Neural progenitor cell (in vitro differentiated cells): ENCODE data around the gene DEAF1. TPM values are rescaled to one million over a fixed set of nuclear protein-coding genes. Genes with fewer than 3 reads are reported as not detected.

Source experiments
- DNase-seq: peaks from one replicate; pipeline ENCODE4 v3.0.0-alpha.2; 2016; ENCODE audit warnings: low spot score
- H2AFZ ChIP-seq: fragments of 200-600 bp; sonication (generic); replicated peaks from 2 replicates; pipeline ENCODE4 v1.6.1; 2016; ENCODE audit warnings: antibody characterized with exemption
- H3F3A ChIP-seq: fragments of 200-600 bp; sonication (generic); 2 replicates; pipeline ENCODE4 v1.6.1; 2016; ENCODE audit warnings: antibody characterized with exemption, low read depth
- H3K27ac ChIP-seq: fragments of 200-600 bp; sonication (generic); 2 replicates; pipeline ENCODE4 v1.5.1; 2016; ENCODE audit warnings: mild to moderate bottlenecking
- H3K27me3 ChIP-seq: fragments of 200-600 bp; sonication (generic); 2 replicates; pipeline ENCODE4 v1.6.1; 2016; ENCODE audit warnings: mild to moderate bottlenecking, moderate library complexity
- H3K36me3 ChIP-seq: fragments of 200-600 bp; sonication (generic); 2 replicates; pipeline ENCODE4 v1.5.1; 2016
- H3K4me1 ChIP-seq: fragments of 200-600 bp; sonication (generic); 2 replicates; pipeline ENCODE4 v1.6.1; 2016; ENCODE audit warnings: mixed run types
- H3K4me2 ChIP-seq: fragments of 200-600 bp; sonication (generic); 2 replicates; pipeline ENCODE4 v1.6.1; 2016
- H3K4me3 ChIP-seq: fragments of 200-600 bp; sonication (generic); 2 replicates; pipeline ENCODE4 v1.5.1; 2016
- H3K79me2 ChIP-seq: fragments of 200-600 bp; sonication (generic); 2 replicates; pipeline ENCODE4 v1.6.1; 2016; ENCODE audit warnings: low read depth
- H3K9ac ChIP-seq: fragments of 200-600 bp; sonication (generic); 2 replicates; pipeline ENCODE4 v1.6.1; 2016
- H3K9me3 ChIP-seq: fragments of 200-600 bp; sonication (generic); 2 replicates; pipeline ENCODE4 v1.5.1; 2016; ENCODE audit warnings: low read depth
- H4K20me1 ChIP-seq: fragments of 200-600 bp; sonication (generic); 2 replicates; pipeline ENCODE4 v1.6.1; 2016; ENCODE audit warnings: low read depth
- H3K27ac Mint-ChIP-seq: 3 replicates; pipeline ENCODE4 v1.8.0; 2021; ENCODE audit warnings: mixed read lengths
- H3K27me3 Mint-ChIP-seq: 2 replicates; pipeline ENCODE4 v1.8.0; 2022; ENCODE audit warnings: low read depth, mild to moderate bottlenecking, inconsistent platforms, moderate library complexity, mixed read lengths; ENCODE audit not compliant: insufficient read depth
- H3K36me3 Mint-ChIP-seq: 3 replicates; pipeline ENCODE4 v1.8.0; 2021; ENCODE audit warnings: mixed read lengths
- H3K4me1 Mint-ChIP-seq: 3 replicates; pipeline ENCODE4 v1.8.0; 2021; ENCODE audit warnings: mixed read lengths
- H3K4me3 Mint-ChIP-seq: 3 replicates; pipeline ENCODE4 v1.8.0; 2021; ENCODE audit warnings: mild to moderate bottlenecking, moderate library complexity, mixed read lengths
- H3K9me3 Mint-ChIP-seq: 3 replicates; pipeline ENCODE4 v1.8.0; 2020; ENCODE audit warnings: mixed read lengths
- CTCF ChIP-seq: fragments of 200-600 bp; sonication (generic); IDR thresholded peaks from 2 replicates; pipeline ENCODE4 v1.5.1; 2017; ENCODE audit warnings: antibody characterized with exemption, mild to moderate bottlenecking
- EZH2 ChIP-seq: fragments of 200-600 bp; sonication (generic); IDR thresholded peaks from 2 replicates; pipeline ENCODE4 v1.6.1; 2017; ENCODE audit warnings: antibody characterized with exemption, mild to moderate bottlenecking, moderate library complexity
- EZH2phosphoT487 ChIP-seq: fragments of 200-600 bp; sonication (generic); IDR thresholded peaks from 2 replicates; pipeline ENCODE4 v1.6.1; 2017; ENCODE audit warnings: antibody characterized with exemption
- total RNA-seq: library from RNA; depleted of rRNA; stranded (reverse); fragments of >200 nt; gene quantifications from 2 replicates; pipeline ENCODE4 v1.2.3, GENCODE V29; 2015; ENCODE audit warnings: low replicate concordance

The DEAF1 gene
- total RNA-seq, 1 donor from 2014 or later: 38.4 TPM

GRCh38 chr11:608791-609251, 86.2 kb downstream of the DEAF1 start:
- no peak overlapping the region for H3K27ac Mint-ChIP-seq

GRCh38 chr11:607971-608659, 86.9 kb downstream of the DEAF1 start:
- Histone ChIP-seq H3K4me2 (no peak overlapping the region), H2AFZ (no peak overlapping the region), H3K27me3 (no peaks in the 10 kb centered on the region), H3K4me1 (no peaks in the 10 kb centered on the region), H3K27ac (no peak overlapping the region), H3K4me3 (no peak overlapping the region), H3K9ac (no peak overlapping the region), H3F3A (peaks cover 12% of the 10 kb centered on the region), H3K36me3 (no peaks in the 10 kb centered on the region), H3K9me3 (no peaks in the 10 kb centered on the region), H4K20me1 (peaks cover 34% of the 10 kb centered on the region), H3K79me2 (no peaks in the 10 kb centered on the region)
- no peaks in the 10 kb centered on the region for H3K9me3 Mint-ChIP-seq
- peaks cover 13% of the 10 kb centered on the region for H3K27me3 Mint-ChIP-seq
- no peaks in the 10 kb centered on the region for H3K4me1 Mint-ChIP-seq
- no peak overlapping the region for H3K4me3 Mint-ChIP-seq
- no peak overlapping the region for H3K27ac Mint-ChIP-seq
- peaks cover 16% of the 10 kb centered on the region for H3K36me3 Mint-ChIP-seq
- no peak for DNase-seq
- TF ChIP-seq CTCF (no peak), EZH2 (no peak)

More at GRCh38 chr11:608791-609251, 86.2 kb downstream of the DEAF1 start:
- Mint-ChIP-seq H3K36me3 (peaks cover 16% of the 10 kb centered on the region), H3K4me1 (no peaks in the 10 kb centered on the region), H3K9me3 (no peaks in the 10 kb centered on the region), H3K27me3 (peaks cover 13% of the 10 kb centered on the region), H3K4me3 (no peak overlapping the region)
- Histone ChIP-seq H3K9me3 (no peaks in the 10 kb centered on the region), H3F3A (peaks cover 17% of the 10 kb centered on the region), H3K4me1 (no peaks in the 10 kb centered on the region), H3K79me2 (no peaks in the 10 kb centered on the region), H3K27me3 (no peaks in the 10 kb centered on the region), H3K4me2 (no peak overlapping the region), H4K20me1 (peaks cover 40% of the 10 kb centered on the region), H3K9ac (no peak overlapping the region), H3K4me3 (no peak overlapping the region), H2AFZ (no peak overlapping the region), H3K36me3 (no peaks in the 10 kb centered on the region), H3K27ac (no peak overlapping the region)
- DNase-seq: no peak
- TF ChIP-seq EZH2 (no peak), CTCF (no peak), EZH2phosphoT487 (no peak)

GRCh38 chr11:607020-607780, 87.8 kb downstream of the DEAF1 start:
- H3K4me1 ChIP-seq: no peaks in the 10 kb centered on the region
- H3K27me3 ChIP-seq: no peaks in the 10 kb centered on the region
- H3K4me2 ChIP-seq: no peak overlapping the region
- peaks cover 5% of the 10 kb centered on the region for H3F3A ChIP-seq
- H3K9me3 ChIP-seq: no peaks in the 10 kb centered on the region
- no peak overlapping the region for H2AFZ ChIP-seq
- H3K9ac ChIP-seq: no peak overlapping the region
- TF ChIP-seq EZH2 (no peak), CTCF (no peak), EZH2phosphoT487 (no peak)
- peaks cover 16% of the 10 kb centered on the region for H3K36me3 Mint-ChIP-seq
- H3K4me3 Mint-ChIP-seq: no peak overlapping the region
- no peaks in the 10 kb centered on the region for H3K36me3 ChIP-seq
- H3K9me3 Mint-ChIP-seq: no peaks in the 10 kb centered on the region
- H3K4me1 Mint-ChIP-seq: no peaks in the 10 kb centered on the region
- H3K27ac Mint-ChIP-seq: no peak overlapping the region
- H4K20me1 ChIP-seq: peaks cover 25% of the 10 kb centered on the region
- peaks cover 8% of the 10 kb centered on the region for H3K27me3 Mint-ChIP-seq
- H3K79me2 ChIP-seq: no peaks in the 10 kb centered on the region
- no peak for DNase-seq
- no peak overlapping the region for H3K4me3 ChIP-seq
- H3K27ac ChIP-seq: no peak overlapping the region
